Type B pancreatic cell (in vitro differentiated cells): ENCODE results near the gene P3H3. TPM values are rescaled to one million over a fixed set of nuclear protein-coding genes. Genes with fewer than 3 reads are reported as not detected.
"Not testable (repeated sequence)": the region's sequence is repeated elsewhere in the genome, so short reads cannot be mapped to it uniquely, and the experiment has no call there.

Experiments used
- DNase-seq: peaks from one replicate; pipeline ENCODE4 v3.0.0; 2021; ENCODE audit warnings: mixed read lengths; ENCODE audit not compliant: unreplicated experiment; ENCODE audit errors: extremely low spot score
- H3K27ac Mint-ChIP-seq: 2 replicates; pipeline ENCODE4 v1.8.0; 2021; ENCODE audit warnings: mild to moderate bottlenecking, mixed read lengths
- H3K27me3 Mint-ChIP-seq: 2 replicates; pipeline ENCODE4 v1.8.0; 2021; ENCODE audit warnings: mixed read lengths
- H3K36me3 Mint-ChIP-seq: 2 replicates; pipeline ENCODE4 v1.8.0; 2021; ENCODE audit warnings: mixed read lengths
- H3K4me1 Mint-ChIP-seq: one replicate; pipeline ENCODE4 v1.8.0; 2021; ENCODE audit warnings: mixed read lengths; ENCODE audit not compliant: unreplicated experiment
- H3K4me3 Mint-ChIP-seq: 2 replicates; pipeline ENCODE4 v1.8.0; 2021; ENCODE audit warnings: mild to moderate bottlenecking, mixed read lengths
- H3K9me3 Mint-ChIP-seq: 2 replicates; pipeline ENCODE4 v1.8.0; 2021; ENCODE audit warnings: mixed read lengths
- total RNA-seq: library from RNA; stranded (reverse); gene quantifications from 2 replicates; pipeline ENCODE4 v1.2.1, GENCODE V29; 2021; ENCODE audit warnings: low replicate concordance
- TF ChIP-seq, protein P1 (sequence below): fragments of 200-600 bp; sonication (generic); conservative IDR thresholded peaks from 2 replicates; pipeline ENCODE4 v1.5.0; 2021; ENCODE audit warnings: antibody characterized with exemption, mild to moderate bottlenecking

P3H3 gene
- total RNA-seq, 1 donor from 2014 or later = 66.0 TPM

DNA sequence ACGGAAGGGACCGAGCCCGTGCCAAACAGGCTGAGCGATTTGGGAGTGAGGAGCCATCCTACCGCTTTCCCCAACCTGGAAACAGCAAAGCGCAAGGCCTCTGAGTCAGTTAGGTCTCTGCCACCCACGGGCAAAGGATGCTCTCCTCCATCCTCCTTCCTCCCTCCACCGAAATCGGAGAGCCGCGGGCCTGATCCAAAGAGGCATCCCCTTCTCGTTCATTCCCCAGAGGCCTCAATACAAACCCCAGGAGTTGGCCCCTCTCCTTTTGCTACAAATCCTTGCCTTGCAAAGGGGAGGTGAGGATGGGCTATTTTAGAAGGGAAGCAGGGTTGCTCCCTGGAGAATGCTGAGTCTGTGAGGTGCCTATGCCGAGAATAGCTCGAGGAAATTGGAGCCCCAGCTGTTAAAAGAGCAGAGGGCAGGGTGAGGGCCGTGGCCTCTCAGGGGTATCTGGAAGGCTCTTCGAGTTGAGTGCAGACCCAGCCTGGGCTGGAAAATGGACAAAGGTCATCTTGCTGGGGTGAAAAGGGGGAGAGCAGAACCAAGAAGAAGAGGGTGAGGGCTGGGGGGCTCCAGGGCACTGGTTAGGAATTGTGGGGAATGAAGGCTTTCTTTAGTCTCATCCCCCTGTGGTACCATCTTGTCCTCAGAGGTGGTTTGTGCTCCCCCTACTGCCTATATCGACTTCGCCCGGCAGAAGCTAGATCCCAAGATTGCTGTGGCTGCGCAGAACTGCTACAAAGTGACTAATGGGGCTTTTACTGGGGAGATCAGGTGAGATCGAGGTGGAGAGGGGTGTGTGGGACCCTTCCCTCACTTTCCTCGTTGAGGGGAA is 40.2 kb downstream of the P3H3 start:
- H3K36me3 Mint-ChIP-seq = peaks cover 37% of the 10 kb centered on the region
- no peaks in the 10 kb centered on the region for H3K9me3 Mint-ChIP-seq
- no peaks in the 10 kb centered on the region for H3K27me3 Mint-ChIP-seq
- peaks cover 27% of the 10 kb centered on the region for H3K4me1 Mint-ChIP-seq
- TF ChIP-seq, protein P1, sequence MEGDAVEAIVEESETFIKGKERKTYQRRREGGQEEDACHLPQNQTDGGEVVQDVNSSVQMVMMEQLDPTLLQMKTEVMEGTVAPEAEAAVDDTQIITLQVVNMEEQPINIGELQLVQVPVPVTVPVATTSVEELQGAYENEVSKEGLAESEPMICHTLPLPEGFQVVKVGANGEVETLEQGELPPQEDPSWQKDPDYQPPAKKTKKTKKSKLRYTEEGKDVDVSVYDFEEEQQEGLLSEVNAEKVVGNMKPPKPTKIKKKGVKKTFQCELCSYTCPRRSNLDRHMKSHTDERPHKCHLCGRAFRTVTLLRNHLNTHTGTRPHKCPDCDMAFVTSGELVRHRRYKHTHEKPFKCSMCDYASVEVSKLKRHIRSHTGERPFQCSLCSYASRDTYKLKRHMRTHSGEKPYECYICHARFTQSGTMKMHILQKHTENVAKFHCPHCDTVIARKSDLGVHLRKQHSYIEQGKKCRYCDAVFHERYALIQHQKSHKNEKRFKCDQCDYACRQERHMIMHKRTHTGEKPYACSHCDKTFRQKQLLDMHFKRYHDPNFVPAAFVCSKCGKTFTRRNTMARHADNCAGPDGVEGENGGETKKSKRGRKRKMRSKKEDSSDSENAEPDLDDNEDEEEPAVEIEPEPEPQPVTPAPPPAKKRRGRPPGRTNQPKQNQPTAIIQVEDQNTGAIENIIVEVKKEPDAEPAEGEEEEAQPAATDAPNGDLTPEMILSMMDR = no peak
- peak overlapping the region; percentile 94 for H3K27ac Mint-ChIP-seq
- H3K4me3 Mint-ChIP-seq = peak overlapping the region; percentile 97
- no peak for DNase-seq

DNA sequence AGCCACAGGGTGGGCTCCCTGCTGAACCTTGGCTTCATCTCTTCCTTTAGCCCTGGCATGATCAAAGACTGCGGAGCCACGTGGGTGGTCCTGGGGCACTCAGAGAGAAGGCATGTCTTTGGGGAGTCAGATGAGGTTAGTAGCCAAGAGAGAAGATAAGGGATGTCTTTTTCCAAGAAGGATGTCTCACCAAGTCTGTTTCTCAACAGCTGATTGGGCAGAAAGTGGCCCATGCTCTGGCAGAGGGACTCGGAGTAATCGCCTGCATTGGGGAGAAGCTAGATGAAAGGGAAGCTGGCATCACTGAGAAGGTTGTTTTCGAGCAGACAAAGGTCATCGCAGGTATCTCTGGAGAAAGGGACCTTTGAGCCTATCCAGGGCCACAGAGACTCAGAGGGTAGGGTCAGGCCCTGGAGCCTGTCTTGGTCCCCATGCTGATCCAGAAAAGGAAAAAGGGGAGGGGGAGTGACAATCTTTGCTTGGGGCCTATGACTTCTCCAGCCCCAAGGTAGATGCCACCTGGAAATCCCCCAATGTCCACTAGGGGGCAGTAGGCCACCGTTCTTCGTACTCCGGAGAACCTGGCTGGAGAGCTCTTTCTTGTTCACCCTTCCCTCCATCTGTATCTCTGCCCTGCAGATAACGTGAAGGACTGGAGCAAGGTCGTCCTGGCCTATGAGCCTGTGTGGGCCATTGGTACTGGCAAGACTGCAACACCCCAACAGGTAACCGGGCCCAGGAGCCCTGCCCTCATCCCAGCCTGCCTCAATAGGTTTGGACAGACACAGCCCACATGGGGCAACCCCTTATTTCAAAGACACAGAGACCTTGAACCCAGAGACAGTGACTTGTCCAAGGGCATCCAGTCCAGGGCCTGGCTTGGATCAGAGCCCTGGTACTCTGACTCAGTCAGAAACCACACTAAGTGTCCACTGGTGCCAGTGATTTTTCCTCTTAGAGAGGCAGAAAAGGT is 41.1 kb downstream of the P3H3 start:
- H3K4me3 Mint-ChIP-seq = peak overlapping the region; percentile 97
- H3K27me3 Mint-ChIP-seq = no peaks in the 10 kb centered on the region
- H3K9me3 Mint-ChIP-seq = no peaks in the 10 kb centered on the region
- DNase-seq = peak; percentile 90
- peak overlapping the region; percentile 94 for H3K27ac Mint-ChIP-seq
- H3K4me1 Mint-ChIP-seq = peaks cover 31% of the 10 kb centered on the region
- TF ChIP-seq, protein P1 = peak; percentile 95
- peaks cover 36% of the 10 kb centered on the region for H3K36me3 Mint-ChIP-seq

DNA sequence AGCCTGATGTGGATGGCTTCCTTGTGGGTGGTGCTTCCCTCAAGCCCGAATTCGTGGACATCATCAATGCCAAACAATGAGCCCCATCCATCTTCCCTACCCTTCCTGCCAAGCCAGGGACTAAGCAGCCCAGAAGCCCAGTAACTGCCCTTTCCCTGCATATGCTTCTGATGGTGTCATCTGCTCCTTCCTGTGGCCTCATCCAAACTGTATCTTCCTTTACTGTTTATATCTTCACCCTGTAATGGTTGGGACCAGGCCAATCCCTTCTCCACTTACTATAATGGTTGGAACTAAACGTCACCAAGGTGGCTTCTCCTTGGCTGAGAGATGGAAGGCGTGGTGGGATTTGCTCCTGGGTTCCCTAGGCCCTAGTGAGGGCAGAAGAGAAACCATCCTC is 42.1 kb downstream of the P3H3 start:
- H3K27me3 Mint-ChIP-seq, H3K9me3 Mint-ChIP-seq, DNase-seq: not testable (repeated sequence)
- H3K36me3 Mint-ChIP-seq = peaks cover 27% of the 10 kb centered on the region
- H3K4me3 Mint-ChIP-seq = peak overlapping the region; percentile 89
- H3K27ac Mint-ChIP-seq = peak overlapping the region; percentile 89
- peaks cover 31% of the 10 kb centered on the region for H3K4me1 Mint-ChIP-seq

DNA sequence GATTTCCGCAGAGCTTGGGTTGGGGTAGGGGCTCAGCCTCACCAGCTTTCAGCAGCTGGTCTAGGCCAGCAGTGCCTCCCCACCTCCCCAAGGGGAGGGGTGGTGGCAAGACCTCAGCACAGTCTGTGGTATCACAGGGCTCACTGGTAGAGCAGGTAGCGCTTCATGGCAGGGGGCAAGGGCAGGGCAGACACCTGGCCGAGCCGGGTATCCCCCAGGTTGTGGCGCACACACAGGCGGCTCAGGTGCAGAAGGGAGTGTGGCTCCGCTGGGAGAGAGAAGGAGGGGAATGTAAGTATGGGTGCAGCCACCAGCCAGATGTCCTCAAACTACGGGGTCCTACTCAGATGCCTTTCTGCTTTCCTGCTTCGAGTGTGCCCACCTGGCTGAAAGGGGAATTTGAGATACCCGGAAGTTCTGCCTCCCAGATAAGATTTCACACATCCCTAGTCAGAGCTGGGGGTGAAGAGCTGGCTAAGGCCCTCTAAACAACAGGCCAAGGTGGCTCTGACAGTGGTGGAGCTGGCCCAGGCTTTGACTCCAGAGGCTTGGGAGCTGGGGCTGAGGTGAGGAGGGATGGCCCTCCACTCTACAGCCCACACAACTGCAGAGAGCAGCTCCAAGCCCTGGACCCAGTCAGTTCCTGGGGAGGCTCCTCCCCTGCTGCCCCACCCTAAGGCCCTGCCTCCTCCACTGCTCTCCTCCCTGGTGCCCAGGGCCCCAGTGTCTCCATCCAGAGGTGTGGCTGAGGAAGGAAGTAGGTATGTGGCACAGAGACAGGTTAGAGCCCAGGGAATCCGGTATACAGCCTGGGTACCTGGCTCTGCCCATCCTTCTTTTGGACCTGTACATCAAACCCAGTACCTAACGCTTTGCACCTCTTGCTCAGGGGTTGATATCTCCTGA is 43.1 kb downstream of the P3H3 start:
- DNase-seq = no peak
- H3K4me1 Mint-ChIP-seq = peaks cover 34% of the 10 kb centered on the region
- no peaks in the 10 kb centered on the region for H3K9me3 Mint-ChIP-seq
- H3K27ac Mint-ChIP-seq = peak overlapping the region; percentile 89
- H3K4me3 Mint-ChIP-seq = peak overlapping the region; percentile 89
- H3K27me3 Mint-ChIP-seq = no peaks in the 10 kb centered on the region
- peaks cover 26% of the 10 kb centered on the region for H3K36me3 Mint-ChIP-seq
- TF ChIP-seq, protein P1 = no peak

DNA sequence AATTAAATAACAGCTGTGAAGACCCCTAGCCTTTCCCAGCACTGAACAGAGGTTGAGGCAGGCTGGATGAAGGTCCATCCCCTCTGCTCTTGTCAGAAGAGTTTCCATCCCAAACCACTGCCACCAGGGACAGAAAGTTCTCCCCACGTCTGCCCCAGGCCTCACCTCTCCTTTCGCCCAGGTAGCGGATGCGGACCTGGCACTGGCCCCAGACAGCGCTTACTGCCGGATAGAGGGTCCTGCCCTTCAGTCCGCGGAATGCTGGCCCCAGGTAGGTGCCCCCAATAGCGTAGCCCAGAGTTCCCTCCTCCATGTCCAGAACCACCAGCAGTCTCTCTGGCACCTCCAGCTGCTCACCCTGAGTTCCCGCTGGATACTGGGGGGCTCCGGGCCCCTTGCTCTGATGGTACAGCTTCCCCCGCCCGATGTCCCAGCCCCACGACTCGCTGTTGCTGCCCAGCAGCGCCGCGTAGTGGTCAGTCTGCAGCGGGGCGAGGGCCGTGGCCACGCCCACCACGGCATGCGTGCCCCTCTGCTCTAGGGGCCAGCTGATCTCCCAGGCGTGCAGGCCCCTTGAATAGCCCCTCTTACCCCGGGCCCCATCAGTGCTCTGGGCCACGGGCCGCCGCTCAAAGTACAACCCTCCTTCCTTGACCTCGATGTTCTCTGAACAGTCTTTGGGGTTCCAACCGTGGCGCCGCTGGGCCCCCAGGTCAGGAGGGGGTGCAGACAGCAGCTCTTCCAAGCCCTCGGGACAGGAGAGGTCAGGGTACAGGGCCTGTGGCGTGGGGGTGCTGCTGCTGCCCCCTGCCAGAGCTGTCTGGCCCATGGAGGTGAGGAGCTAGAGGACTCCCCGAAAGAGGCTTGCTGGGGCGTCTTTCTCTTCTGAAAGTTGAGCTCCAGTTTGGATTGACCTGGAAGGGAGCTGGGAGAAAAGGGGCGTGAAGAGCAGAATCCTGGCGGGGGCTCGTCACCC is 44.2 kb downstream of the P3H3 start:
- no peaks in the 10 kb centered on the region for H3K9me3 Mint-ChIP-seq
- H3K4me1 Mint-ChIP-seq = peaks cover 29% of the 10 kb centered on the region
- peaks cover 27% of the 10 kb centered on the region for H3K36me3 Mint-ChIP-seq
- H3K4me3 Mint-ChIP-seq = peak overlapping the region; percentile 89
- DNase-seq = peak; percentile 93
- no peaks in the 10 kb centered on the region for H3K27me3 Mint-ChIP-seq
- TF ChIP-seq, protein P1 = peak; percentile 97
- H3K27ac Mint-ChIP-seq = peak overlapping the region; percentile 89
